IMR-90 (cell line): ENCODE results near the gene OR4D6. TPM values are rescaled to one million over a fixed set of nuclear protein-coding genes. Genes with fewer than 3 reads are reported as not detected.

Experiments
- ATAC-seq: fragments of 200-7000 bp; cut with Tn5 transposase; 2 replicates; pipeline ENCODE4 v1.9.1; 2020; ENCODE audit warnings: low read depth, mild to moderate bottlenecking, moderate library complexity
- BruUV-seq: library from RNA; stranded (reverse); fragments of 400-500 nt; replicated peaks from 2 replicates; lab custom pipeline; 2021; lab: Mats Ljungman, UMichigan
- CTCF ChIA-PET: fragments of 300-600 bp; formaldehyde crosslinking; extraction: SDS; loops from one replicate; lab custom pipeline; 2021; ENCODE audit warnings: antibody characterized with exemption; lab: Yijun Ruan, JAX
- POLR2A ChIA-PET: fragments of 300-600 bp; sonication (Branson Sonifier 250); formaldehyde crosslinking; loops from one replicate; lab custom pipeline; 2022; ENCODE audit warnings: antibody characterized with exemption; ENCODE audit not compliant: unreplicated experiment; lab: Charles Lee
- DNase-seq: peaks from one replicate; pipeline ENCODE4 v3.0.0; 2013
- H2AFZ ChIP-seq: replicated peaks from 2 replicates; pipeline ENCODE3; 2013; ENCODE audit warnings: low read length, mild to moderate bottlenecking; ENCODE audit not compliant: poor library complexity
- H2AK5ac ChIP-seq: 2 replicates; pipeline ENCODE4 v1.6.1; 2013; ENCODE audit warnings: low read depth, low read length, inconsistent platforms
- H2AK9ac ChIP-seq: replicated peaks from 2 replicates; pipeline ENCODE3; 2013; ENCODE audit warnings: mild to moderate bottlenecking, low read depth, low read length, moderate library complexity; ENCODE audit not compliant: poor library complexity
- H2BK120ac ChIP-seq: 2 replicates; pipeline ENCODE4 v1.6.1; 2013; ENCODE audit warnings: low read depth, low read length, inconsistent platforms
- H2BK15ac ChIP-seq: 3 replicates; pipeline ENCODE4 v1.6.1; 2013; ENCODE audit warnings: low read depth, low read length, inconsistent platforms
- H2BK20ac ChIP-seq: 2 replicates; pipeline ENCODE4 v1.6.1; 2013; ENCODE audit warnings: low read depth, mild to moderate bottlenecking, inconsistent platforms, low read length, moderate library complexity
- H2BK5ac ChIP-seq: 2 replicates; pipeline ENCODE4 v1.6.1; 2013; ENCODE audit warnings: mild to moderate bottlenecking, low read depth, low read length, inconsistent platforms; ENCODE audit not compliant: poor library complexity, severe bottlenecking
- H3K14ac ChIP-seq: replicated peaks from 2 replicates; pipeline ENCODE4 v1.6.1; 2013; ENCODE audit warnings: low read depth, low read length, inconsistent platforms
- H3K18ac ChIP-seq: 2 replicates; pipeline ENCODE4 v1.6.1; 2013; ENCODE audit warnings: low read depth, low read length, control low read depth
- H3K23ac ChIP-seq: 2 replicates; pipeline ENCODE4 v1.6.1; 2013; ENCODE audit warnings: low read depth, low read length, inconsistent platforms
- H3K27ac ChIP-seq: 2 replicates; pipeline ENCODE4 v1.5.1; 2013; ENCODE audit warnings: mild to moderate bottlenecking, control low read depth, low read length; ENCODE audit not compliant: insufficient read depth
- H3K27me3 ChIP-seq: 2 replicates; pipeline ENCODE4 v1.6.1; 2013; ENCODE audit warnings: low read length; ENCODE audit not compliant: control insufficient read depth, insufficient read depth
- H3K36me3 ChIP-seq: 2 replicates; pipeline ENCODE4 v1.6.1; 2013; ENCODE audit warnings: low read length, mixed read lengths; ENCODE audit not compliant: control insufficient read depth, insufficient read depth
- H3K4ac ChIP-seq: 2 replicates; pipeline ENCODE4 v1.6.1; 2013; ENCODE audit warnings: low read depth, low read length, inconsistent platforms
- H3K4me1 ChIP-seq: 2 replicates; pipeline ENCODE4 v1.6.1; 2013; ENCODE audit warnings: low read length, mixed read lengths; ENCODE audit not compliant: control insufficient read depth, insufficient read depth
- H3K4me2 ChIP-seq: 2 replicates; pipeline ENCODE4 v1.6.1; 2013; ENCODE audit warnings: low read depth, mild to moderate bottlenecking, control low read depth, low read length, moderate library complexity
- H3K4me3 ChIP-seq: 2 replicates; pipeline ENCODE4 v1.5.1; 2013; ENCODE audit warnings: low read depth, mild to moderate bottlenecking, control low read depth, low read length, moderate library complexity; ENCODE audit not compliant: insufficient read depth
- H3K56ac ChIP-seq: 2 replicates; pipeline ENCODE4 v1.6.1; 2013; ENCODE audit warnings: low read length, inconsistent platforms; ENCODE audit not compliant: insufficient read depth; ENCODE audit errors: extremely low read depth
- H3K79me1 ChIP-seq, 2 experiments: 2 replicates each; pipeline ENCODE4 v1.6.1; 2013; ENCODE audit warnings: low read length in 2 of 2, inconsistent platforms in 1 of 2, low read depth in 1 of 2
- H3K9ac ChIP-seq: 2 replicates; pipeline ENCODE4 v1.6.1; 2013; ENCODE audit warnings: low read depth, low read length, control low read depth
- H3K9me1 ChIP-seq: 2 replicates; pipeline ENCODE4 v1.6.1; 2013; ENCODE audit warnings: low read length, inconsistent platforms; ENCODE audit not compliant: insufficient read depth
- H3K9me3 ChIP-seq: 2 replicates; pipeline ENCODE4 v1.6.1; 2013; ENCODE audit warnings: low read length; ENCODE audit not compliant: control insufficient read depth, insufficient read depth
- H4K20me1 ChIP-seq: 2 replicates; pipeline ENCODE4 v1.6.1; 2013; ENCODE audit warnings: low read length, inconsistent platforms; ENCODE audit not compliant: insufficient read depth
- H4K5ac ChIP-seq: 2 replicates; pipeline ENCODE4 v1.6.1; 2013; ENCODE audit warnings: mild to moderate bottlenecking, low read depth, low read length, control low read depth
- H4K8ac ChIP-seq, 2 experiments: 2 replicates each; pipeline ENCODE4 v1.6.1; 2013; ENCODE audit warnings: low read depth in 2 of 2, low read length in 2 of 2, control low read depth in 1 of 2, inconsistent platforms in 1 of 2
- H4K91ac ChIP-seq: 2 replicates; pipeline ENCODE4 v1.6.1; 2013; ENCODE audit warnings: low read depth, low read length, inconsistent platforms; ENCODE audit not compliant: insufficient read depth
- CHD1 ChIP-seq: IDR thresholded peaks from 2 replicates; pipeline ENCODE4 v1.6.1; 2012; ENCODE audit warnings: low read depth, low read length, improper control_type of control experiment
- MAFK ChIP-seq: IDR thresholded peaks from 2 replicates; pipeline ENCODE4 v1.6.1; 2012; ENCODE audit warnings: low read depth, low read length, improper control_type of control experiment
- RCOR1 ChIP-seq: IDR thresholded peaks from 2 replicates; pipeline ENCODE4 v1.6.1; 2012; ENCODE audit warnings: mild to moderate bottlenecking, low read length, improper control_type of control experiment; ENCODE audit not compliant: insufficient replicate concordance
- WGBS, 2 experiments: methylation state at CpG; one replicate each; pipeline versions ENCODE4 v1.1.5 to v1.1.7; 2013; ENCODE audit warnings: missing lambda C conversion rate in 2 of 2; ENCODE audit not compliant: insufficient read length in 1 of 2; ENCODE audit errors: extremely low coverage in 2 of 2; 5-methylcytosine and 5-hydroxymethylcytosine counted together
- dilution Hi-C: fragments of 300-500 bp; cut with HindIII; formaldehyde crosslinking; loops from one replicate; pipeline ENCODE4 v1.14.3; 2018; ENCODE audit warnings: low sequenced_read_pairs; ENCODE audit not compliant: unreplicated experiment
- in situ Hi-C: fragments of 300-500 bp; cut with MboI; formaldehyde crosslinking; loops from 3 replicates; pipeline ENCODE4 v1.14.3; 2019; ENCODE audit warnings: low sequenced_read_pairs, inconsistent platforms, mixed read lengths
- intact Hi-C: fragments of 100-400 bp; cut with micrococcal nuclease; formaldehyde crosslinking; loops from 2 replicates; pipeline ENCODE4 v1.10.0; 2022
- polyA plus RNA-seq, 3 experiments: library from polyadenylated mRNA; depleted of rRNA; stranded (reverse); fragments of >200 nt; gene quantifications; 2 replicates each; pipeline ENCODE4 v1.2.3, GENCODE V29; 2012; ENCODE audit warnings: low replicate concordance in 1 of 3
- total RNA-seq: library from RNA; depleted of rRNA; stranded (reverse); fragments of >200 nt; gene quantifications from 2 replicates; pipeline ENCODE4 v1.2.3, GENCODE V29; 2012
- TF ChIP-seq, protein P1 (sequence below): conservative IDR thresholded peaks from 2 replicates; pipeline ENCODE4 v1.5.1; 2012; ENCODE audit warnings: mild to moderate bottlenecking, low read depth, low read length, improper control_type of control experiment
- TF ChIP-seq, protein P2 (sequence below): fragments of 150-350 bp; IDR thresholded peaks from 2 replicates; pipeline ENCODE4 v1.6.1; 2017; ENCODE audit warnings: mild to moderate bottlenecking, antibody characterized with exemption, low read length, low read depth

The OR4D6 gene
- total and polyA plus RNA-seq, 2 of the 4 experiments (the other 2 are of a cell fraction), result not detected

- Histone ChIP-seq H4K8ac (no peak overlapping the region), H3K9me3 (no peaks in the 10 kb centered on the region), H3K56ac (no peak overlapping the region), H2BK20ac (no peak overlapping the region), H3K27ac (no peak overlapping the region), H2AK5ac (no peak overlapping the region), H2BK5ac (no peak overlapping the region), H3K4me3 (no peak overlapping the region), H3K18ac (no peak overlapping the region), H3K14ac (no peak overlapping the region), H3K4me1 (no peaks in the 10 kb centered on the region), H3K36me3 (no peaks in the 10 kb centered on the region), H4K91ac (no peak overlapping the region), H3K79me1 (no peaks in the 10 kb centered on the region), H2BK15ac (no peak overlapping the region), H2AFZ (no peak overlapping the region), H3K27me3 (0 out of 2 replicates have a peak, but pooled peaks cover under 1% of the 10 kb centered on the region), H3K9ac (no peak overlapping the region), H4K20me1 (no peaks in the 10 kb centered on the region), H3K4ac (no peak overlapping the region), H2BK120ac (no peak overlapping the region), H4K5ac (no peak overlapping the region), H3K23ac (no peak overlapping the region), H3K9me1 (no peaks in the 10 kb centered on the region; the same call in 1 of the 2 replicates), H3K4me2 (no peak overlapping the region), H2AK9ac (no peak overlapping the region)
- ChIA-PET POLR2A (no interaction called here), CTCF (no interaction called here)
- ATAC-seq, result no peak
- in situ Hi-C loops, result no loop called here
- TF ChIP-seq CHD1 (no peak), RCOR1 (no peak), MAFK (no peak)
- TF ChIP-seq, protein P1, sequence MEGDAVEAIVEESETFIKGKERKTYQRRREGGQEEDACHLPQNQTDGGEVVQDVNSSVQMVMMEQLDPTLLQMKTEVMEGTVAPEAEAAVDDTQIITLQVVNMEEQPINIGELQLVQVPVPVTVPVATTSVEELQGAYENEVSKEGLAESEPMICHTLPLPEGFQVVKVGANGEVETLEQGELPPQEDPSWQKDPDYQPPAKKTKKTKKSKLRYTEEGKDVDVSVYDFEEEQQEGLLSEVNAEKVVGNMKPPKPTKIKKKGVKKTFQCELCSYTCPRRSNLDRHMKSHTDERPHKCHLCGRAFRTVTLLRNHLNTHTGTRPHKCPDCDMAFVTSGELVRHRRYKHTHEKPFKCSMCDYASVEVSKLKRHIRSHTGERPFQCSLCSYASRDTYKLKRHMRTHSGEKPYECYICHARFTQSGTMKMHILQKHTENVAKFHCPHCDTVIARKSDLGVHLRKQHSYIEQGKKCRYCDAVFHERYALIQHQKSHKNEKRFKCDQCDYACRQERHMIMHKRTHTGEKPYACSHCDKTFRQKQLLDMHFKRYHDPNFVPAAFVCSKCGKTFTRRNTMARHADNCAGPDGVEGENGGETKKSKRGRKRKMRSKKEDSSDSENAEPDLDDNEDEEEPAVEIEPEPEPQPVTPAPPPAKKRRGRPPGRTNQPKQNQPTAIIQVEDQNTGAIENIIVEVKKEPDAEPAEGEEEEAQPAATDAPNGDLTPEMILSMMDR, result no peak
- TF ChIP-seq, protein P2, sequence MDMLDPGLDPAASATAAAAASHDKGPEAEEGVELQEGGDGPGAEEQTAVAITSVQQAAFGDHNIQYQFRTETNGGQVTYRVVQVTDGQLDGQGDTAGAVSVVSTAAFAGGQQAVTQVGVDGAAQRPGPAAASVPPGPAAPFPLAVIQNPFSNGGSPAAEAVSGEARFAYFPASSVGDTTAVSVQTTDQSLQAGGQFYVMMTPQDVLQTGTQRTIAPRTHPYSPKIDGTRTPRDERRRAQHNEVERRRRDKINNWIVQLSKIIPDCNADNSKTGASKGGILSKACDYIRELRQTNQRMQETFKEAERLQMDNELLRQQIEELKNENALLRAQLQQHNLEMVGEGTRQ, result no peak
- no TSS peak for BruUV-seq
- intact Hi-C loops, result no loop called here
- dilution Hi-C loops, result no loop called here
- no peak for DNase-seq
- WGBS, 2 experiments, result no CpG with 5 or more reads among the region's 5 CpGs
These were observed 39.7 kb upstream of the OR4D6 start for GRCh38 chr11:59417023-59417422.
